GM04504 (cell line): ENCODE data around the gene WDR82.
"Not testable (repeated sequence)": the region's sequence is repeated elsewhere in the genome, so short reads cannot be mapped to it uniquely, and the experiment has no call there.

Experiments used
- DNase-seq: peaks from one replicate; pipeline ENCODE4 v3.0.0-alpha.2; 2012; ENCODE audit warnings: low read depth

WDR82 gene

GRCh38 chr3:52289338-52289746 is 10.9 kb upstream of the WDR82 start:
- DNase-seq = no peak

- no peak for DNase-seq
These were observed 10.2 kb upstream of the WDR82 start for GRCh38 chr3:52288674-52289073.

- no peak for DNase-seq
These were observed 8.3 kb upstream of the WDR82 start for GRCh38 chr3:52286777-52287110.

GRCh38 chr3:52284051-52284450 is 5.6 kb upstream of the WDR82 start:
- DNase-seq = not testable (repeated sequence)

GRCh38 chr3:52283306-52283705 is 4.9 kb upstream of the WDR82 start:
- no peak for DNase-seq

- no peak for DNase-seq
These were observed 3.7 kb upstream of the WDR82 start for GRCh38 chr3:52281981-52282801.

- no peak for DNase-seq
These were observed 1.6 kb upstream of the WDR82 start for GRCh38 chr3:52280050-52280461.

- no peak for DNase-seq
These were observed 1.1 kb upstream of the WDR82 start for GRCh38 chr3:52279596-52279995.

GRCh38 chr3:52277972-52278509 is 408 bp downstream of the WDR82 start:
- no peak for DNase-seq

- no peak for DNase-seq
These were observed 1.1 kb downstream of the WDR82 start for GRCh38 chr3:52277071-52277964.

- not testable (repeated sequence) for DNase-seq
These were observed 3.7 kb downstream of the WDR82 start for GRCh38 chr3:52274781-52275180.

GRCh38 chr3:52272831-52273230 is 5.6 kb downstream of the WDR82 start:
- no peak for DNase-seq

- DNase-seq = not testable (repeated sequence)
These were observed 6.3 kb downstream of the WDR82 start for GRCh38 chr3:52272172-52272571.

- no peak for DNase-seq
These were observed 8.1 kb downstream of the WDR82 start for GRCh38 chr3:52270252-52270754.

- DNase-seq = no peak
These were observed 8.7 kb downstream of the WDR82 start for GRCh38 chr3:52269776-52270175.

- no peak for DNase-seq
These were observed 10.4 kb downstream of the WDR82 start for GRCh38 chr3:52268036-52268435.

GRCh38 chr3:52265387-52265786 is 13.1 kb downstream of the WDR82 start:
- DNase-seq = no peak

- no peak for DNase-seq
These were observed 16.0 kb downstream of the WDR82 start for GRCh38 chr3:52262447-52262846.

GRCh38 chr3:52259448-52259847 is 19.0 kb downstream of the WDR82 start:
- DNase-seq = no peak

GRCh38 chr3:52259035-52259434 is 19.4 kb downstream of the WDR82 start:
- no peak for DNase-seq

GRCh38 chr3:52257911-52258310 is 20.5 kb downstream of the WDR82 start:
- DNase-seq = no peak

GRCh38 chr3:52256622-52257021 is 21.8 kb downstream of the WDR82 start:
- DNase-seq = no peak

- no peak for DNase-seq
These were observed 22.3 kb downstream of the WDR82 start for GRCh38 chr3:52256159-52256558.
